Measurements from ENCODE around the gene TFPT.

TFPT gene

GRCh38 chr19:54081032-54081431 lies 34.4 kb downstream of the TFPT start, which contains the start of gene TARM1:
Gene TARM1, minus strand, starts transcription at chr19:54081365. Its CDS starts 25 bp downstream, at chr19:54081340.
- Histone ChIP-seq H2AFZ (ENCODE audit: low read length) (no peak within 1 kb of the TSS), H3K4me3 (ENCODE audit: low read length) (no peak within 1 kb of the TSS), H3K9me3 (replicated peaks; ENCODE audit: insufficient read depth, low read length) (no peaks in the 10 kb centered on the region), H3K79me2 (ENCODE audit: low read length) (no peaks in the 10 kb centered on the region), H3K4me1 (ENCODE audit: low read length) (no peaks in the 10 kb centered on the region), H3K27ac (ENCODE audit: low read length) (no peak within 1 kb of the TSS), H3K9me2 (replicated peaks; ENCODE audit: insufficient read depth, low read length) (no peaks in the 10 kb centered on the region), H3K27me3 (replicated peaks; ENCODE audit: insufficient read depth, low read length) (peaks cover 21% of the 10 kb centered on the region), H3F3A (ENCODE audit: insufficient read depth, low read length) (no peaks in the 10 kb centered on the region), H3K9ac (ENCODE audit: low read length) (no peak within 1 kb of the TSS), H4K20me1 (ENCODE audit: insufficient read depth, low read length) (no peaks in the 10 kb centered on the region), H3K4me2 (ENCODE audit: low read depth, low read length) (no peak within 1 kb of the TSS), H3K36me3 (replicated peaks; ENCODE audit: insufficient read depth, low read length) (no peaks in the 10 kb centered on the region)
- DNase-seq, result no peak
- TF ChIP-seq EZH2phosphoT487 (IDR thresholded peaks at IDR 0.05; ENCODE audit: low read length), result no peak
- TF ChIP-seq EZH2 (optimal IDR thresholded peaks at IDR 0.05; ENCODE audit: low read depth, low read length), result no peak
- no peak for TF ChIP-seq CTCF (IDR thresholded peaks at IDR 0.05; ENCODE audit: low read length)

- H3K4me2 ChIP-seq (ENCODE audit: low read depth, low read length), result no peak overlapping the region
- H2AFZ ChIP-seq (ENCODE audit: low read length), result no peak overlapping the region
- no peaks in the 10 kb centered on the region for H4K20me1 ChIP-seq (ENCODE audit: insufficient read depth, low read length)
- no peaks in the 10 kb centered on the region for H3K36me3 ChIP-seq (replicated peaks; ENCODE audit: insufficient read depth, low read length)
- H3K27ac ChIP-seq (ENCODE audit: low read length), result no peak overlapping the region
- peaks cover 29% of the 10 kb centered on the region for H3K27me3 ChIP-seq (replicated peaks; ENCODE audit: insufficient read depth, low read length)
- H3K4me1 ChIP-seq (ENCODE audit: low read length), result no peaks in the 10 kb centered on the region
- H3K9me2 ChIP-seq (replicated peaks; ENCODE audit: insufficient read depth, low read length), result no peaks in the 10 kb centered on the region
- H3K4me3 ChIP-seq (ENCODE audit: low read length), result no peak overlapping the region
- TF ChIP-seq CTCF (IDR thresholded peaks at IDR 0.05; ENCODE audit: low read length) (no peak), EZH2phosphoT487 (IDR thresholded peaks at IDR 0.05; ENCODE audit: low read length) (no peak), EZH2 (optimal IDR thresholded peaks at IDR 0.05; ENCODE audit: low read depth, low read length) (no peak)
- H3F3A ChIP-seq (ENCODE audit: insufficient read depth, low read length), result no peaks in the 10 kb centered on the region
- H3K79me2 ChIP-seq (ENCODE audit: low read length), result no peaks in the 10 kb centered on the region
- no peak for DNase-seq
- H3K9me3 ChIP-seq (replicated peaks; ENCODE audit: insufficient read depth, low read length), result no peaks in the 10 kb centered on the region
- no peak overlapping the region for H3K9ac ChIP-seq (ENCODE audit: low read length)
These were observed 38.1 kb downstream of the TFPT start for GRCh38 chr19:54077334-54077733.

- Histone ChIP-seq H3K4me2 (ENCODE audit: low read depth, low read length) (no peak overlapping the region), H3K27ac (ENCODE audit: low read length) (no peak overlapping the region), H3K36me3 (replicated peaks; ENCODE audit: insufficient read depth, low read length) (no peaks in the 10 kb centered on the region), H3K9ac (ENCODE audit: low read length) (no peak overlapping the region), H3F3A (ENCODE audit: insufficient read depth, low read length) (no peaks in the 10 kb centered on the region), H3K27me3 (replicated peaks; ENCODE audit: insufficient read depth, low read length) (peaks cover 32% of the 10 kb centered on the region), H3K4me3 (ENCODE audit: low read length) (no peak overlapping the region), H3K9me3 (replicated peaks; ENCODE audit: insufficient read depth, low read length) (no peaks in the 10 kb centered on the region), H2AFZ (ENCODE audit: low read length) (no peak overlapping the region), H3K9me2 (replicated peaks; ENCODE audit: insufficient read depth, low read length) (no peaks in the 10 kb centered on the region), H3K79me2 (ENCODE audit: low read length) (no peaks in the 10 kb centered on the region), H3K4me1 (ENCODE audit: low read length) (no peaks in the 10 kb centered on the region), H4K20me1 (ENCODE audit: insufficient read depth, low read length) (no peaks in the 10 kb centered on the region)
- DNase-seq, result no peak
- no peak for TF ChIP-seq CTCF (IDR thresholded peaks at IDR 0.05; ENCODE audit: low read length)
These were observed 40.6 kb downstream of the TFPT start for GRCh38 chr19:54074851-54075250.
